IPS-20b (cell line): Measurements from ENCODE around the gene KIF18B.

Source experiments
- H3K27ac ChIP-seq: one replicate; pipeline ENCODE4 v1.5.1; 2013; ENCODE audit warnings: low read length
- H3K27me3 ChIP-seq: 2 replicates; pipeline ENCODE4 v1.6.1; 2013; ENCODE audit warnings: mild to moderate bottlenecking, low read length, inconsistent platforms; ENCODE audit not compliant: insufficient read depth
- H3K36me3 ChIP-seq: 2 replicates; pipeline ENCODE4 v1.6.1; 2013; ENCODE audit warnings: low read depth, mild to moderate bottlenecking, inconsistent platforms, low read length, moderate library complexity; ENCODE audit not compliant: insufficient read depth
- H3K4me1 ChIP-seq: 2 replicates; pipeline ENCODE4 v1.6.1; 2013; ENCODE audit warnings: mild to moderate bottlenecking, control low read depth, inconsistent platforms, low read length, moderate library complexity; ENCODE audit not compliant: insufficient read depth
- H3K4me3 ChIP-seq: 2 replicates; pipeline ENCODE4 v1.5.1; 2013; ENCODE audit warnings: mild to moderate bottlenecking, low read length, inconsistent platforms
- H3K9ac ChIP-seq: 2 replicates; pipeline ENCODE4 v1.6.1; 2013; ENCODE audit warnings: low read depth, mild to moderate bottlenecking, inconsistent platforms, low read length, moderate library complexity
- H3K9me3 ChIP-seq: 2 replicates; pipeline ENCODE4 v1.6.1; 2013; ENCODE audit warnings: mild to moderate bottlenecking, low read depth, low read length, inconsistent platforms; ENCODE audit not compliant: insufficient read depth

KIF18B gene

DNA sequence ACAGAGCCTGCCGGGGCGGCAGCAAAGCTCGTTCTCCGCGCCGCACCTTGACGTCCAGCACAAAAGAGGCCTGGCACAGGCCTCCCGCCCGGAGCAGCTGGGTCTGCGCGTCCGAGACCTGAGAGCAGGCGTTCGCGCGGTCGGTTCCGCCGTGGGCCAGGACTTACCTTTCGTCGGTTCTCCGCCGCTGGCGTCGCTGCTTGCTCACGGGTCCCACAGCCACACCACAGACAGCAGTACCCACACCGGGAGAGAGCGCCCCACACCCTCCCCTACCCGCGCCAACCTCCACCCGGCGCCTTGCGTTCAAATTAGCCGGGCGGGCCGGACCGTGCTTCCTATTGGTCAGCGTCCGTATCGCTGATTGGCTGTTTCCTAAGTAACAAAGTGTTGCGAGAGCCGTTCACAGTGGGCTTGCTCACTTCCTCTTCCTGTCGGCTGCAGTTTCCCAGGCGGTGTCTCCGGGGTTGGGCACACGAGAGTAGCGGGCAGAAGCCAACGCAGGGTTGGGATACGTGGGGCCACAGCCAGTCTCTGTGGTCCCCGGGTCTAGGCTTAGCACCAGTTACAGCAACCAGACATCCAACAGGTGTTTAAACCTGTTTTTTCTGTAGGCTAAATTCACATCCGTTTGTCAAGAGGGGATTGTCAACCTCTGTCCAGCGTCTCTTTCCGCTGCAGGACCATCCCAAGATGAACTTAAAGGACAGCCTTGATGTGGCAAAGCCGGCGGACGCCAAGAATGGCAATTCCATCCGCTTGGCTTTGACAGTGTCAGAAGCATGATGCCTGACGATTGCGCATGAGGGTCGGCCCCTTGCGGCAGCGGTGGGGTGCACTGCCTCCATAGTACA is at the start of gene KIF18B:
KIF18B (minus strand) TSS at position 313 of the 854 bp plus-strand sequence. CDS start 11,429 bp downstream, outside the sequence.
- H3K9ac ChIP-seq: peak within 1 kb of the TSS; percentile 97
- H3K36me3 ChIP-seq: peaks cover 18% of the 10 kb centered on the region; the same call in 1 of the 2 replicates
- H3K27ac ChIP-seq: peak within 1 kb of the TSS; percentile 53
- H3K9me3 ChIP-seq: no peaks in the 10 kb centered on the region
- H3K27me3 ChIP-seq: no peaks in the 10 kb centered on the region; the same call in 1 of the 2 replicates
- H3K4me1 ChIP-seq: 0 out of 2 replicates have a peak, but pooled peaks cover 3% of the 10 kb centered on the region
- H3K4me3 ChIP-seq: peak within 1 kb of the TSS; percentile 97

DNA sequence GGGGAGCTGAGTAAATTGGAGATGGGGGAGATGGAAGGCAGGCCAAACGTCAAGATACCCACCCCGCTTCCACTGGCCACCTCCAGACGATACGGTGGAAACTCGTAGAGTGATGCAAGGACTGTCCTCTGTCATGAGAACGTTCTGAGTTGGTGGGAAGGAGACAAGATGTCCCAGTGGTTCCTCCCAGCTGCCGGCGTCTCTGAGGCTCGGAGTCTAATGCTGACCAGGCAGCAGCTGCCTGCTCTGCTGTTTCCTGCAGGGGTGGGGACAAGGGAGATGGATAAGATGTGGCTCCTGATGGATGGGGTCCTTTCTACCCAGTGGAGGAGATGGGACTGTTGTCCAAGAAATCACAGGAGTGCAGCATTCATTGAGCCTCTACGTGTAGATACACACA is 48.7 kb upstream of the KIF18B start:
- peaks cover 6% of the 10 kb centered on the region; the same call in 1 of the 2 replicates for H3K9me3 ChIP-seq
- H3K4me3 ChIP-seq: no peak overlapping the region
- no peak overlapping the region for H3K9ac ChIP-seq
- H3K27me3 ChIP-seq: 0 out of 2 replicates have a peak, but pooled peaks cover 3% of the 10 kb centered on the region
- no peaks in the 10 kb centered on the region for H3K4me1 ChIP-seq
- no peaks in the 10 kb centered on the region for H3K36me3 ChIP-seq
- H3K27ac ChIP-seq: no peak overlapping the region

- no peak overlapping the region for H3K9ac ChIP-seq
- peaks cover 6% of the 10 kb centered on the region; the same call in 1 of the 2 replicates for H3K9me3 ChIP-seq
- H3K4me3 ChIP-seq: no peak overlapping the region
- no peaks in the 10 kb centered on the region for H3K4me1 ChIP-seq
- no peaks in the 10 kb centered on the region for H3K36me3 ChIP-seq
- H3K27ac ChIP-seq: no peak overlapping the region
- H3K27me3 ChIP-seq: 0 out of 2 replicates have a peak, but pooled peaks cover 3% of the 10 kb centered on the region
Measured at GRCh38 chr17:44995436-44996001, 47.9 kb upstream of the KIF18B start.

DNA sequence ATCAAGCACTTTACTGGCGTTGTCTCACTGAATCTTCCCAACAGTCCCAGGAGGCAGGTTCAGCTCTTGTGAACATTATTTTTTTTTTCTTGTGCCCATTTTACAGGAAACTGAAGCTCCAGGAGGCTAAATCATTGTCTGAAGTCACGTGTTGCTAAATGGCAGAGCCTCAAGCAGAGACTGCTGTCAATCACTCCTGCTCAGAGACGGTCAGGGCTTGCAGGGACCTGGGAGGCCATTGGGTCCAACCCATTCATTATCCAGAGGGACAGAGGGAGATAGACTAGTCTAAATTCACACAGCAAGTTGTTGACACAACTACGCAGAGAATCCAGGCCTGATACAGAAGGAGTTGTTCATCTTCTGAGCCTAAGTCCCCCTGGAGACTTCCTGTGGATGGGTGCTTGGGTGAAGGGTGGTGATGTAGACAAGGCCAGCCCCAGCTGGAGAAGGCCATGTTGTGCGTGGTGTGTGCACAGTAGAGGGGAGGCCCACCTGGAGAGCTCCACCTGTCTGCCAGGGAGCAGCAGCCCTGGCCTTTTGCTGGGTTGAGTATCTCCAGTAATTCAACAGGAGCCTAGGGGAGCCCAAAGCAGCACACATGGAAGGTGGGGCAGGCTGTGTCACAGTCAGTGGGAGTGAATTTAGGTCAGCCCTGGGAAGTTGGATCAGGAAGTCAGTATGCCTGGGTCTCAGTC is 44.8 kb upstream of the KIF18B start:
- no peak overlapping the region for H3K4me3 ChIP-seq
- no peaks in the 10 kb centered on the region for H3K36me3 ChIP-seq
- no peak overlapping the region for H3K27ac ChIP-seq
- peaks cover 7% of the 10 kb centered on the region; the same call in 1 of the 2 replicates for H3K27me3 ChIP-seq
- H3K9ac ChIP-seq: no peak overlapping the region
- H3K4me1 ChIP-seq: peaks cover 5% of the 10 kb centered on the region; the same call in 1 of the 2 replicates
- no peaks in the 10 kb centered on the region for H3K9me3 ChIP-seq

- Histone ChIP-seq H3K27ac (no peak overlapping the region), H3K9me3 (no peaks in the 10 kb centered on the region), H3K4me3 (no peak overlapping the region), H3K9ac (no peak overlapping the region), H3K4me1 (peaks cover 5% of the 10 kb centered on the region; the same call in 1 of the 2 replicates), H3K36me3 (no peaks in the 10 kb centered on the region), H3K27me3 (peaks cover 12% of the 10 kb centered on the region; the same call in 1 of the 2 replicates)
Measured at GRCh38 chr17:44990994-44991393, 43.4 kb upstream of the KIF18B start.

DNA sequence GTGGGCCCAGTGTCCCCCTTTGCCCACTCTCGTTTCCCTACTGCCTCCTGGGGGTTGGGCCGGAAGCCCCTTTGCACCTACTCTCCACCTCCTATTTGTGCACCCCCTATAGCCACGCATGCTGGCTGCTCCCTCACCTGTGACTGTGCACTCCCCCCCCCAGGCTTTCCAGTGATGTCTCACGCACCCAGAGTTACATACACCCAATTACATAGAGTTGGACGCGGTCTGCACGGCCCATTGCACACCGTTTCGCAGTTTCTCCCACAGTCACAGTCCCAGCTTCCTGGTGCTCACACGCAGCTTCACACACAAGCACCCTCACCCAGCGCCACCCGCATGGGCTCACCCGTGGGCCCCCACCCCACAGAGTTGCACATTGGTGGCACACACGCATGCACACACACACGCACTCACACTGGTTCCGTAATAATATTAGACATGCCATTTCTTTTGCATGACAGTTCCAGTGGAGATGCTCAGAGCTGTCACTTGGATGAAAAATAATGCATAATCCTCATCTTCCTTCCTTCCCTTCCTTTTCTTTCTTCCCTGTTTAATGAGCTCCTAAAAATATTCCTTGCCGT is 42.1 kb upstream of the KIF18B start:
- Histone ChIP-seq H3K9me3 (no peaks in the 10 kb centered on the region), H3K9ac (no peak overlapping the region), H3K4me1 (peaks cover 5% of the 10 kb centered on the region; the same call in 1 of the 2 replicates), H3K36me3 (no peaks in the 10 kb centered on the region), H3K27me3 (peaks cover 19% of the 10 kb centered on the region), H3K27ac (no peak overlapping the region), H3K4me3 (no peak overlapping the region)

- no peaks in the 10 kb centered on the region for H3K9me3 ChIP-seq
- H3K4me1 ChIP-seq: peaks cover 5% of the 10 kb centered on the region; the same call in 1 of the 2 replicates
- peak overlapping the region; percentile 55; the same call in 1 of the 2 replicates for H3K4me3 ChIP-seq
- no peaks in the 10 kb centered on the region for H3K36me3 ChIP-seq
- peak overlapping the region; percentile 20; the same call in 1 of the 2 replicates for H3K9ac ChIP-seq
- no peak overlapping the region for H3K27ac ChIP-seq
- peaks cover 19% of the 10 kb centered on the region for H3K27me3 ChIP-seq
Measured at GRCh38 chr17:44988044-44988942, 40.7 kb upstream of the KIF18B start.

DNA sequence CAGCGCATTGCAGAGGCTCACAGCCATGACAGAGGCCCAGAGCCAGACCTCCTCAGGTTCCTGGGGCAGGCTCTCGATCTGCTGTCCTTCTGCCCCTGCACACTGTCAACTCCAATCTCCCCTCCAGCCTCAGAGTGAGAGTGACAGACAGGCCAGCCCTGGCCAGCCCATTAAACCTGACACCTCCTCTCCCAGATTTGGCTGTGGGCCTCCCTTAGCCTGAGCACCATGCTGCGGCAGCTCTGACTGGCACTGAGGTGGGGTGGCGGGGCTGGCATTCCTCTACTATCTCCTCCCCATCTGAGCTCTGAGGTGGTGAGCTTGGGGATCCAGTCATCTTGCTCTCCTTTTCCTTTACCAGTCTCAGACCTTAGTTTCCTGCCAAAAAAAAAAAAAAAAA is 36.0 kb upstream of the KIF18B start:
- no peak overlapping the region for H3K9ac ChIP-seq
- no peaks in the 10 kb centered on the region for H3K9me3 ChIP-seq
- no peak overlapping the region for H3K4me3 ChIP-seq
- H3K27me3 ChIP-seq: peaks cover 18% of the 10 kb centered on the region
- no peaks in the 10 kb centered on the region for H3K36me3 ChIP-seq
- H3K27ac ChIP-seq: no peak overlapping the region
- H3K4me1 ChIP-seq: peaks cover 5% of the 10 kb centered on the region; the same call in 1 of the 2 replicates

DNA sequence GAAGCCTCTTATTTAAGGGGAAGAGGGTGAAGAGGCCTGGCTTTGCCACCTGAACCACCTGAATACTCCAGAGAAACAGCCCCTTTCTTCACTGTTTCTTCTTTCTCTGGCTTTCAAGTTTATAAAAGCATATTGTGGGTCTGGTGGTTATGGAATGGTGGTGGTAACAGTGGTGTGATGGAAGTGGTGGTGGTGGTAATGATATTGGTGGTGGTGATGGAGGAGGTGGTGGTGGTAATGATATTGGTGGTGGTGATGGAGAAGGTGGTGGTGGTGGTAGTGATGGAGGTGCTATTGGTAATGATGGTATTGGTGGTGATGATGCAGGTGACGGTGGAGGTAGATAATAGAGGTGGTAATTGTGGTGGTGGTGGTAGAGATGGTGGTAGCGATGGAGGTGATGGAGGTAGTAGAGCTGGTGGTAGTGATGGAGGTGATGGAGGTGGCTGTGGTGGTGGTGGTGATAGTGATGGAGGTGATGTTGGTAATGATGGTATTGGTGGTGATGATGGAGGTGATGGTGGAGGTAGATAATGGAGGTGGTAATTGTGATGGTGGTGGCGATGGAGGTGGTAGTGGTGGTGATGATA is 34.6 kb upstream of the KIF18B start:
- Histone ChIP-seq H3K9me3 (no peaks in the 10 kb centered on the region), H3K9ac (no peak overlapping the region), H3K27me3 (peaks cover 31% of the 10 kb centered on the region), H3K36me3 (no peaks in the 10 kb centered on the region), H3K4me3 (no peak overlapping the region), H3K4me1 (peaks cover 5% of the 10 kb centered on the region), H3K27ac (no peak overlapping the region)

DNA sequence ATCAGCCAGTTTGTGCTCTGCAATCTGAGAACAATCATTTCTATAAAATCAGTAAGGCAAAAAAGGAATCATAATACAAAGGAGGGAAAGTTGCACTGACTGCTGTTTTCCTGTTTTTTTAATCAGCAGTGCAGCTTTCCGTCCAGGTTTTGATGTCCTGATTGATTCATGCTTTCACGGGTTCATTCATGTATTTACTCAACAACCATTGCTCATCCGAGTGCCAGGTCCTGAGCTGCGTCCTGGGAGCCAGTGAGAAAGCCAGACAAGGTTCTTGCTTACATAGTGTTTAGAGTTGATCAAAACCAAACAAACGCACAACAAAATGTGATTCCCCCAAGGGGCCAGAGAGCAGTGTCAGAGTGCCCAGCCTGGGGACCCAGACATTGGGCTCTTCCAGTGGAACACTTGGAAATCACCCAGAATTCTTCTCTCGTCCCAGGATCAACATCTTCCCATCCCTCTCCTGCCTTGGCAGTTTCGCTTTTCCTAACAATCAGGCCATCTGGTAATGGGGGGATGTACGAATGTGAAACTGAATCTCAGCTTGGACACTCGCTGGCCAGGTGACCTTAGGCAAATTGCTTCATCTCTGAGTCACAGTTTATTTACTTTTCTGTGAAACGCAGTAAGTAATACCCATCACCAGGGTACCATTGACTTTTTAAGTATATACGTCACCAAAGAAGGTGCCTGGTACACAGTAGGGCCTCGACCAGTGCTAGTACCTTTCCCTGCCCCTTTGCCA is 33.8 kb upstream of the KIF18B start:
- H3K36me3 ChIP-seq: no peaks in the 10 kb centered on the region
- no peaks in the 10 kb centered on the region for H3K9me3 ChIP-seq
- peaks cover 5% of the 10 kb centered on the region for H3K4me1 ChIP-seq
- no peak overlapping the region for H3K4me3 ChIP-seq
- no peak overlapping the region for H3K27ac ChIP-seq
- no peak overlapping the region for H3K9ac ChIP-seq
- H3K27me3 ChIP-seq: peaks cover 34% of the 10 kb centered on the region
